ENCODE measurements around the gene SLC35B3. TPM values are rescaled to one million over a fixed set of nuclear protein-coding genes. Genes with fewer than 3 reads are reported as not detected.
A peak's percentile ranks its signal among the peaks of the same experiment; 100 is the strongest.

Gene SLC35B3
- total and polyA plus RNA-seq, 2 donors (not counting 3 experiments of a cell fraction or from before 2014, with no cell fraction given), result 11.9 to 21.5 TPM

- Histone ChIP-seq H3K4me2 (ENCODE audit: insufficient read depth, low read length) (peak overlapping the region; percentile 78), H3K4me1 (ENCODE audit: control insufficient read depth, extremely low read depth, insufficient read depth, low read length) (peaks cover 17% of the 10 kb centered on the region), H2AFZ (ENCODE audit: low read depth, low read length) (peak overlapping the region; percentile 97), H3K27me3 (ENCODE audit: control insufficient read depth in 2 of 2, insufficient read depth in 2 of 2, low read length in 2 of 2) (no peaks in the 10 kb centered on the region), H4K20me1 (replicated peaks; ENCODE audit: control insufficient read depth, extremely low read depth, insufficient read depth, low read length) (no peaks in the 10 kb centered on the region), H3K9ac (replicated peaks; ENCODE audit: extremely low read depth, insufficient read depth, low read length) (peak overlapping the region; percentile 96), H3K9me1 (replicated peaks; ENCODE audit: control insufficient read depth, extremely low read depth, insufficient read depth, low read length) (no peaks in the 10 kb centered on the region), H3K4me3 (replicated peaks in 1 of 3; ENCODE audit: insufficient read depth in 1 of 3, low read depth in 1 of 3, low read length in 3 of 3) (peak overlapping the region; percentile 25 to 93 (median 75)), H3K36me3 (ENCODE audit: control insufficient read depth in 2 of 2, extremely low read depth in 1 of 2, insufficient read depth in 2 of 2, low read length in 2 of 2) (no peaks in the 10 kb centered on the region), H3K9me3 (replicated peaks; ENCODE audit: control insufficient read depth, insufficient read depth, low read length) (no peaks in the 10 kb centered on the region), H3K27ac (ENCODE audit: insufficient read depth, low read depth, low read length) (peak overlapping the region; percentile 74), H3K79me2 (ENCODE audit: control insufficient read depth, insufficient read depth, low read length) (peaks cover 38% of the 10 kb centered on the region)
- TF ChIP-seq EZH2 (IDR thresholded peaks at IDR 0.05; ENCODE audit: borderline replicate concordance, low read depth, low read length, severe bottlenecking) (no peak), POLR2AphosphoS5 (IDR thresholded peaks at IDR 0.05; ENCODE audit: insufficient read depth, low read depth, low read length) (no peak), MYC (IDR thresholded peaks at IDR 0.05; ENCODE audit: low read depth, low read length) (no peak), POLR2A (IDR thresholded peaks at IDR 0.05; ENCODE audit: low read depth, low read length) (no peak), MAX (IDR thresholded peaks at IDR 0.05; ENCODE audit: insufficient read depth, insufficient read length) (no peak), CTCF (IDR thresholded peaks at IDR 0.05; ENCODE audit: extremely low read depth in 1 of 2, insufficient read depth in 1 of 2, low read depth in 1 of 2, low read length in 2 of 2) (no peak), GATA2 (IDR thresholded peaks at IDR 0.05; ENCODE audit: insufficient read depth, insufficient read length, low read depth, low read length) (no peak)
- no peak for FAIRE-seq
- dilution Hi-C loops (cut with MboI; ENCODE audit: extremely low pct_ligation_motif_present, low sequenced_read_pairs), result no loop called here
- POLR2A ChIA-PET, result interaction anchor here (1.2 kb wide), 1 partner anchor 15 kb away, joined by 3 read pairs; no protein-coding TSS in a partner anchor
- BruUV-seq (replicated peaks), result TSS peak; percentile 88
- intact Hi-C loops (cut with micrococcal nuclease), result loop anchor here (10.0 kb wide), 1 partner anchor 1989 kb away; no protein-coding TSS in a partner anchor
- no peak for DNase-seq (ENCODE audit: low read depth, low spot score)
- CTCF ChIA-PET, result interaction anchor here (1.4 kb wide), 1 partner anchor 1994 kb away, joined by 5 read pairs; no protein-coding TSS in a partner anchor
These were observed 462 bp upstream of the SLC35B3 start for GRCh38 chr6:8435845-8436168.

Measured in endothelial cell of umbilical vein (primary cell).